Measurements from ENCODE around the gene REG4.
"Not testable (repeated sequence)": the region's sequence is repeated elsewhere in the genome, so short reads cannot be mapped to it uniquely, and the experiment has no call there.

DNA sequence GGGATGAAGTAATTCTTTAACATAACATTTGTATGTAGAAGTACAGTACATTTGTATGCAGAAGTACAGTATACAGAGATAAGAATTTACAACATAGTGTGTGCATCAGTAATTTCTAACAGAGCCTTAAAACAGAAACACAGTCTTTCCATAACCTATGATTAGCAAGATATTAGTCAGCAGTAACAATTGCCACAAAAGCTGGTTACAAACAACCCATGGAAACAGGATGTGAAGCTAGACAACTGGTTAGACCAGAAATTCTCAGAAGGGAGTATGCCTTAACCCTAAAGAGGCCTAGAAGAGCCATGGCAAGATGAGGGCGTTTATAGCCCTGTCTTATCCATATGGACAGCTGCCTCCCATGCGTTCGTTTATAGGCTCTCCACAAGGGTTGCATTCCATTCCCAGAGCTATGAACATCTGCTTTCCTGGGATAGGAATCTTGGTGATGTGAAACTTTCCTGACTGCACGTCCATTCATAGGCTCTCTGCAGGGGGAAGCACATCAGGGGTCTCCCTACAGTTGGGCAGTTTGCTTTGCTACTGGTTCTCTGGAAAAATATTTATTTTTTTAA lies 24.7 kb downstream of the REG4 start:
- TF ChIP-seq, protein P1, sequence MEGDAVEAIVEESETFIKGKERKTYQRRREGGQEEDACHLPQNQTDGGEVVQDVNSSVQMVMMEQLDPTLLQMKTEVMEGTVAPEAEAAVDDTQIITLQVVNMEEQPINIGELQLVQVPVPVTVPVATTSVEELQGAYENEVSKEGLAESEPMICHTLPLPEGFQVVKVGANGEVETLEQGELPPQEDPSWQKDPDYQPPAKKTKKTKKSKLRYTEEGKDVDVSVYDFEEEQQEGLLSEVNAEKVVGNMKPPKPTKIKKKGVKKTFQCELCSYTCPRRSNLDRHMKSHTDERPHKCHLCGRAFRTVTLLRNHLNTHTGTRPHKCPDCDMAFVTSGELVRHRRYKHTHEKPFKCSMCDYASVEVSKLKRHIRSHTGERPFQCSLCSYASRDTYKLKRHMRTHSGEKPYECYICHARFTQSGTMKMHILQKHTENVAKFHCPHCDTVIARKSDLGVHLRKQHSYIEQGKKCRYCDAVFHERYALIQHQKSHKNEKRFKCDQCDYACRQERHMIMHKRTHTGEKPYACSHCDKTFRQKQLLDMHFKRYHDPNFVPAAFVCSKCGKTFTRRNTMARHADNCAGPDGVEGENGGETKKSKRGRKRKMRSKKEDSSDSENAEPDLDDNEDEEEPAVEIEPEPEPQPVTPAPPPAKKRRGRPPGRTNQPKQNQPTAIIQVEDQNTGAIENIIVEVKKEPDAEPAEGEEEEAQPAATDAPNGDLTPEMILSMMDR (IDR thresholded peaks at IDR 0.05), result not testable (repeated sequence)
- TF ChIP-seq POLR2A (IDR thresholded peaks at IDR 0.05), result not testable (repeated sequence)
